Endothelial cell of umbilical vein (primary cell): Measurements from ENCODE around the gene EOGT. TPM values are rescaled to one million over a fixed set of nuclear protein-coding genes. Genes with fewer than 3 reads are reported as not detected.

Experiments used
- BruUV-seq: library from RNA; stranded (reverse); fragments of 400-500 nt; replicated peaks from 2 replicates; lab custom pipeline; 2021; lab: Mats Ljungman, UMichigan
- CTCF ChIA-PET: fragments of 300-600, 350-600 bp; sonication (Branson Sonifier 250); formaldehyde crosslinking; loops from one replicate; lab custom pipeline; 2021; ENCODE audit warnings: antibody characterized with exemption, inconsistent platforms; lab: Charles Lee
- POLR2A ChIA-PET: fragments of 300-600, 350-600 bp; sonication (Branson Sonifier 250); formaldehyde crosslinking; loops from one replicate; lab custom pipeline; 2021; ENCODE audit warnings: antibody characterized with exemption, inconsistent platforms; lab: Charles Lee
- DNase-seq: peaks from one replicate; pipeline ENCODE4 v3.0.0-alpha.2; 2011; ENCODE audit warnings: low read depth, low spot score
- FAIRE-seq: peaks from 2 replicates; lab custom pipeline; 2011; peaks lifted over from hg19 to GRCh38; lab: Jason Lieb, UNC
- H2AFZ ChIP-seq: 2 replicates; pipeline ENCODE4 v1.6.0; 2012; ENCODE audit warnings: low read depth, low read length, control low read depth, inconsistent platforms
- H3K27ac ChIP-seq: 2 replicates; pipeline ENCODE4 v1.5.1; 2011; ENCODE audit warnings: low read depth, mild to moderate bottlenecking, control low read depth, low read length, moderate library complexity; ENCODE audit not compliant: insufficient read depth
- H3K27me3 ChIP-seq, 2 experiments: 2 replicates each; pipeline versions ENCODE4 v1.6.0 to v1.6.1; 2011; ENCODE audit warnings: low read length in 2 of 2, mixed read lengths in 1 of 2; ENCODE audit not compliant: control insufficient read depth in 2 of 2, insufficient read depth in 2 of 2
- H3K36me3 ChIP-seq, 2 experiments: 2 replicates in 1 of 2; 3 replicates in 1 of 2; pipeline ENCODE4 v1.5.1; 2011; ENCODE audit warnings: low read length in 2 of 2, mild to moderate bottlenecking in 1 of 2, moderate library complexity in 1 of 2; ENCODE audit not compliant: control insufficient read depth in 2 of 2, insufficient read depth in 2 of 2; ENCODE audit errors: extremely low read depth in 1 of 2
- H3K4me1 ChIP-seq: 3 replicates; pipeline ENCODE4 v1.5.1; 2011; ENCODE audit warnings: mild to moderate bottlenecking, low read length; ENCODE audit not compliant: control insufficient read depth, insufficient read depth; ENCODE audit errors: extremely low read depth
- H3K4me2 ChIP-seq: 2 replicates; pipeline ENCODE4 v1.6.1; 2011; ENCODE audit warnings: low read length, control low read depth, mixed read lengths; ENCODE audit not compliant: insufficient read depth
- H3K4me3 ChIP-seq, 3 experiments: fragments of 200-600 bp in 1 of 3; sonication (generic), shearing (Covaris generic) in 1 of 3; replicated peaks in 1 of 3; 2 replicates each; pipeline ENCODE4 v1.5.1; 2011 to 2016; ENCODE audit warnings: control low read depth in 3 of 3, low read length in 3 of 3, mild to moderate bottlenecking in 2 of 3, inconsistent platforms in 1 of 3, low read depth in 1 of 3, moderate library complexity in 1 of 3; ENCODE audit not compliant: insufficient read depth in 1 of 3
- H3K79me2 ChIP-seq: 2 replicates; pipeline ENCODE4 v1.6.0; 2012; ENCODE audit warnings: low read length, inconsistent platforms; ENCODE audit not compliant: control insufficient read depth, insufficient read depth
- H3K9ac ChIP-seq: replicated peaks from 2 replicates; pipeline ENCODE3; 2011; ENCODE audit warnings: low read length, control low read depth; ENCODE audit not compliant: insufficient read depth; ENCODE audit errors: extremely low read depth
- H3K9me1 ChIP-seq: replicated peaks from 3 replicates; pipeline ENCODE4 v1.6.0; 2011; ENCODE audit warnings: mild to moderate bottlenecking, low read length; ENCODE audit not compliant: control insufficient read depth, insufficient read depth; ENCODE audit errors: extremely low read depth
- H3K9me3 ChIP-seq: replicated peaks from 2 replicates; pipeline ENCODE4 v1.5.1; 2012; ENCODE audit warnings: low read length, inconsistent platforms; ENCODE audit not compliant: control insufficient read depth, insufficient read depth
- H4K20me1 ChIP-seq: replicated peaks from 2 replicates; pipeline ENCODE3; 2011; ENCODE audit warnings: mild to moderate bottlenecking, low read length; ENCODE audit not compliant: control insufficient read depth, insufficient read depth; ENCODE audit errors: extremely low read depth
- EZH2 ChIP-seq: IDR thresholded peaks from 2 replicates; pipeline ENCODE4 v1.6.1; 2012; ENCODE audit warnings: borderline replicate concordance, low read depth, mild to moderate bottlenecking, moderate library complexity, low read length, inconsistent platforms; ENCODE audit not compliant: severe bottlenecking
- FOS ChIP-seq: IDR thresholded peaks from 2 replicates; pipeline ENCODE4 v1.6.1; 2011; ENCODE audit warnings: mild to moderate bottlenecking, low read length, moderate library complexity, borderline replicate concordance; ENCODE audit not compliant: insufficient read depth
- GATA2 ChIP-seq: IDR thresholded peaks from 2 replicates; pipeline ENCODE4 v1.7.0; 2011; ENCODE audit warnings: low read depth, mild to moderate bottlenecking, moderate library complexity, mixed read lengths, low read length; ENCODE audit not compliant: insufficient read length, insufficient read depth
- JUN ChIP-seq: IDR thresholded peaks from 2 replicates; pipeline ENCODE4 v1.6.1; 2011; ENCODE audit warnings: borderline replicate concordance, low read depth; ENCODE audit not compliant: insufficient read length, insufficient read depth
- MYC ChIP-seq: IDR thresholded peaks from one replicate; pipeline ENCODE4 v1.6.1; 2011; ENCODE audit warnings: mild to moderate bottlenecking, low read depth, low read length
- POLR2A ChIP-seq: IDR thresholded peaks from 2 replicates; pipeline ENCODE4 v1.6.1; 2012; ENCODE audit warnings: low read depth, mild to moderate bottlenecking, control low read depth, low read length
- POLR2AphosphoS5 ChIP-seq: IDR thresholded peaks from 2 replicates; pipeline ENCODE4 v1.6.1; 2012; ENCODE audit warnings: low read depth, mild to moderate bottlenecking, control low read depth, low read length, moderate library complexity; ENCODE audit not compliant: insufficient read depth
- dilution Hi-C: fragments of 300-500 bp; cut with MboI; formaldehyde crosslinking; loops from one replicate; pipeline ENCODE4 v1.15.0; 2019; ENCODE audit warnings: low sequenced_read_pairs; ENCODE audit not compliant: extremely low pct_ligation_motif_present
- intact Hi-C: fragments of 100-400 bp; cut with micrococcal nuclease; formaldehyde crosslinking; loops from one replicate; pipeline ENCODE4 v1.10.0; 2022
- polyA plus RNA-seq, 4 experiments: library from polyadenylated mRNA; depleted of rRNA in 3 of 4; stranded (reverse) in 3 of 4; unstranded in 1 of 4; fragments of >200 nt; gene quantifications; 2 replicates each; pipeline versions ENCODE4 v1.2.1 to v1.2.3, GENCODE V29; 2011 to 2012; ENCODE audit warnings: missing spikeins in 1 of 4
- total RNA-seq: library from RNA; stranded (reverse); gene quantifications from 2 replicates; pipeline ENCODE4 v1.2.3, GENCODE V29; 2021
- TF ChIP-seq, protein P1 (sequence below): IDR thresholded peaks from 2 replicates; pipeline ENCODE4 v1.6.1; 2011; ENCODE audit not compliant: insufficient read depth, insufficient read length
- TF ChIP-seq, protein P2 (sequence below), 2 donors: IDR thresholded peaks; 1 replicate in 1 of 2; 2 replicates in 1 of 2; pipeline ENCODE4 v1.5.1; 2011; ENCODE audit warnings: low read length in 2 of 2, mild to moderate bottlenecking in 2 of 2, moderate library complexity in 2 of 2, control low read depth in 1 of 2, inconsistent platforms in 1 of 2, low read depth in 1 of 2; ENCODE audit not compliant: insufficient read depth in 1 of 2; ENCODE audit errors: extremely low read depth in 1 of 2

Gene EOGT
- total and polyA plus RNA-seq, 2 donors (not counting 3 experiments of a cell fraction or from before 2014, with no cell fraction given) = 35.6 to 99.4 TPM

DNA sequence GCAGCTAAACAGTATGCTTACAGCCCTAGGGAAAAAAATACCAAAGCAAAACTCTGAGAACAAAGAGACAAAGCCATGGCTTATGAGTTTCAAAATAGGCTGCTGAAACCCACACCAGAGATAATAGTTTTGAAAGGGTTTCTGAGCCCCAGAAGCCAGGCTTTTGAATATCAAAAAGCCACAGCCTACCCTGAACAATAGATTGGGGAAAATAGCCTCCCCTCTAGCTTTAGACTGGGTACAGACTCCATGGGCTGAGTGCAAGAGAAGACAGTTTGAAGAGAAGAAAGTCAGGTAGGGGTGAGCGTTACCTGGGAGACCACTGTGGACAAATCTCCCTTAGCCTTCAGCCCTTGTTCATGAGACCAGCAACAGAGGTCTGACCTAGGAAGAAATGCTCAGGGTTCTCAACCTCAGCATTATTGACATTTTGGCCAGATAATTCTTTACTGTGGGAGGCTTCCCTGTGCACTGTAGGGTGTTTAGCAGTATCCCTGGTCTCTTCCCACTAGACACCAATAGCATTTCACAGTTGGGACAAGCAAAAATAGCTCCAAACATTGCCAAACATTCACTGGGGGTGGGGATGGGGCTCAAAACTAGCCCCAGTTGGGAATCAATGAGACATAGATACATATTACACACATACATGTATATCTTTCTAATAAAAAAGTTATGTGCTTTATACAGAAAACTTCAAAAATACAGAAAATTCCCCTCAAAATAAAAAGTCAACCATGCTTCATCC lies 69.6 kb downstream of the EOGT start:
- Histone ChIP-seq H3K4me3 (no peak overlapping the region), H3K27me3 (peaks cover 4 to 21% of the 10 kb centered on the region in 2 experiments), H3K9ac (no peak overlapping the region), H4K20me1 (no peaks in the 10 kb centered on the region), H3K4me2 (no peak overlapping the region), H3K27ac (no peak overlapping the region), H3K9me3 (no peaks in the 10 kb centered on the region), H3K9me1 (no peaks in the 10 kb centered on the region), H3K36me3 (no peaks in the 10 kb centered on the region), H3K79me2 (no peaks in the 10 kb centered on the region), H2AFZ (no peak overlapping the region), H3K4me1 (no peaks in the 10 kb centered on the region)
- no TSS peak for BruUV-seq
- no peak for FAIRE-seq
- TF ChIP-seq GATA2 (no peak), EZH2 (no peak), FOS (no peak), JUN (no peak)
- TF ChIP-seq, protein P1, sequence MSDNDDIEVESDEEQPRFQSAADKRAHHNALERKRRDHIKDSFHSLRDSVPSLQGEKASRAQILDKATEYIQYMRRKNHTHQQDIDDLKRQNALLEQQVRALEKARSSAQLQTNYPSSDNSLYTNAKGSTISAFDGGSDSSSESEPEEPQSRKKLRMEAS = no peak
- POLR2A ChIA-PET = no interaction called here
- dilution Hi-C loops = no loop called here
- intact Hi-C loops = no loop called here
- DNase-seq = no peak
- CTCF ChIA-PET = no interaction called here

DNA sequence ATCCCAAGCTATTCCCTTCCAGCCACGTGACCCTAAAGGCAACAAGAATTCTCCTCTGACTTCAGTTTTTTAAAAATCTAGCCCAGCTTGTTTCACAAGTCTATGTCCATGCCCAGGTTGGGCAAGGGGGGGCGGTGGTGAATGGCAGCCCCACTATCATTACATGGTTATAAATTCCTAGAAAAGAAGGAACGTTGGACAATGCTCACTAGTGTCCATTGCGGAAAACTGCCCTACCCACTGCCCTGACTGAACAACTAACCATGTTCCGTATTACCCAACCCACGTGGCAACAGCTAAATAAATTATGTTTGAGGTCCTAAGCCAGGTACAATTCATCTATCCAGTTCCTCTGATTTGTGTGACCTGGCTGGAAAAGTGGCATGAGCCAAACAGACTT lies 72.4 kb downstream of the EOGT start:
- ChIA-PET POLR2A (no interaction called here), CTCF (interaction anchor here (1.4 kb wide), 1 partner anchor 9 kb away, joined by 3 read pairs; the partner anchor contains the start of gene TAFA4)
- no peak overlapping the region for H2AFZ ChIP-seq
- H3K79me2 ChIP-seq = no peaks in the 10 kb centered on the region
- H3K9ac ChIP-seq = no peak overlapping the region
- H3K9me1 ChIP-seq = no peaks in the 10 kb centered on the region
- peaks cover 4 to 16% of the 10 kb centered on the region in 2 experiments for H3K27me3 ChIP-seq
- H3K9me3 ChIP-seq = no peaks in the 10 kb centered on the region
- H3K4me3 ChIP-seq = no peak overlapping the region
- H3K4me2 ChIP-seq = no peak overlapping the region
- TF ChIP-seq EZH2 = no peak
- TF ChIP-seq JUN = no peak
- TF ChIP-seq POLR2AphosphoS5 = no peak
- TF ChIP-seq, protein P1 = no peak
- TF ChIP-seq MYC = no peak
- TF ChIP-seq FOS = no peak
- no peak for TF ChIP-seq POLR2A
- TF ChIP-seq, protein P2, sequence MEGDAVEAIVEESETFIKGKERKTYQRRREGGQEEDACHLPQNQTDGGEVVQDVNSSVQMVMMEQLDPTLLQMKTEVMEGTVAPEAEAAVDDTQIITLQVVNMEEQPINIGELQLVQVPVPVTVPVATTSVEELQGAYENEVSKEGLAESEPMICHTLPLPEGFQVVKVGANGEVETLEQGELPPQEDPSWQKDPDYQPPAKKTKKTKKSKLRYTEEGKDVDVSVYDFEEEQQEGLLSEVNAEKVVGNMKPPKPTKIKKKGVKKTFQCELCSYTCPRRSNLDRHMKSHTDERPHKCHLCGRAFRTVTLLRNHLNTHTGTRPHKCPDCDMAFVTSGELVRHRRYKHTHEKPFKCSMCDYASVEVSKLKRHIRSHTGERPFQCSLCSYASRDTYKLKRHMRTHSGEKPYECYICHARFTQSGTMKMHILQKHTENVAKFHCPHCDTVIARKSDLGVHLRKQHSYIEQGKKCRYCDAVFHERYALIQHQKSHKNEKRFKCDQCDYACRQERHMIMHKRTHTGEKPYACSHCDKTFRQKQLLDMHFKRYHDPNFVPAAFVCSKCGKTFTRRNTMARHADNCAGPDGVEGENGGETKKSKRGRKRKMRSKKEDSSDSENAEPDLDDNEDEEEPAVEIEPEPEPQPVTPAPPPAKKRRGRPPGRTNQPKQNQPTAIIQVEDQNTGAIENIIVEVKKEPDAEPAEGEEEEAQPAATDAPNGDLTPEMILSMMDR (IDR thresholded peaks at IDR 0.05; ENCODE audit: extremely low read depth in 1 of 2, insufficient read depth in 1 of 2, low read depth in 1 of 2, low read length in 2 of 2) = no peak
- TF ChIP-seq GATA2 = no peak
- no peak for FAIRE-seq
- DNase-seq = no peak
- H3K27ac ChIP-seq = no peak overlapping the region
- dilution Hi-C loops = no loop called here
- intact Hi-C loops = no loop called here
- no peaks in the 10 kb centered on the region for H3K36me3 ChIP-seq
- BruUV-seq = no TSS peak
- no peaks in the 10 kb centered on the region for H4K20me1 ChIP-seq
- no peaks in the 10 kb centered on the region for H3K4me1 ChIP-seq
